Measurements from ENCODE around the gene ALDH3B2.

DNA sequence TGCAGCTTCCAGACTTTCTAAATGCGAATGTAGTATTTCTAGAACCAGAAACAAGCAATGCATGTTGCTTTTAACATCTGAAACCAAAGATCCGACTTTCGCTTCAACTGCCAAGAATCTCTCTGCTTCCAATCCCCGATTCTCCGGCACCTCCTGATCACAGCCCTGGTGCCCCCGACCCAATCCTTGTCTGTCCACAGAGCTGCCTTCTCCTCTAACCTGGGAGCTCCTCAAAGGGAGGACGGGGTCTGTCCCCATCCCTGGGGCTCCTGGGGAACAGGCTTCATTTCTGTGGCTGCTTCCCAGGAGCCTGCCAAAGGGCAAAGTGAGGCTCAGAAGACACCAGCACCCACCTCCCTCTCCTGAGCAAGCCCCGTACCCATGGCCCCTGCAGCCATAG lies 521 bp downstream of the ALDH3B2 start:
- TF ChIP-seq POLR2A (IDR thresholded peaks at IDR 0.05): no peak
- TF ChIP-seq, protein P1, sequence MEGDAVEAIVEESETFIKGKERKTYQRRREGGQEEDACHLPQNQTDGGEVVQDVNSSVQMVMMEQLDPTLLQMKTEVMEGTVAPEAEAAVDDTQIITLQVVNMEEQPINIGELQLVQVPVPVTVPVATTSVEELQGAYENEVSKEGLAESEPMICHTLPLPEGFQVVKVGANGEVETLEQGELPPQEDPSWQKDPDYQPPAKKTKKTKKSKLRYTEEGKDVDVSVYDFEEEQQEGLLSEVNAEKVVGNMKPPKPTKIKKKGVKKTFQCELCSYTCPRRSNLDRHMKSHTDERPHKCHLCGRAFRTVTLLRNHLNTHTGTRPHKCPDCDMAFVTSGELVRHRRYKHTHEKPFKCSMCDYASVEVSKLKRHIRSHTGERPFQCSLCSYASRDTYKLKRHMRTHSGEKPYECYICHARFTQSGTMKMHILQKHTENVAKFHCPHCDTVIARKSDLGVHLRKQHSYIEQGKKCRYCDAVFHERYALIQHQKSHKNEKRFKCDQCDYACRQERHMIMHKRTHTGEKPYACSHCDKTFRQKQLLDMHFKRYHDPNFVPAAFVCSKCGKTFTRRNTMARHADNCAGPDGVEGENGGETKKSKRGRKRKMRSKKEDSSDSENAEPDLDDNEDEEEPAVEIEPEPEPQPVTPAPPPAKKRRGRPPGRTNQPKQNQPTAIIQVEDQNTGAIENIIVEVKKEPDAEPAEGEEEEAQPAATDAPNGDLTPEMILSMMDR (IDR thresholded peaks at IDR 0.05 in 8 of 11, conservative IDR thresholded peaks at IDR 0.05 in 3 of 11): no peak
- no peak for TF ChIP-seq POLR2AphosphoS5 (IDR thresholded peaks at IDR 0.05)
